Effector memory CD4-positive, alpha-beta T cell (primary cell): ENCODE measurements around the gene MAZ.
A peak's percentile ranks its signal among the peaks of the same experiment; 100 is the strongest.

Experiments
- DNase-seq, 3 donors: peaks; one replicate each; pipeline ENCODE4 v3.0.0-alpha.2; 2020
- H3K27ac ChIP-seq: 2 replicates; pipeline ENCODE4 v1.7.0; 2013; ENCODE audit warnings: mild to moderate bottlenecking, low read length, moderate library complexity; ENCODE audit not compliant: insufficient read depth, poor library complexity, severe bottlenecking
- H3K27me3 ChIP-seq: replicated peaks from 2 replicates; pipeline ENCODE4 v1.7.0; 2013; ENCODE audit warnings: mild to moderate bottlenecking, low read length; ENCODE audit not compliant: insufficient read depth, control insufficient read depth, poor library complexity, severe bottlenecking
- H3K36me3 ChIP-seq: 2 replicates; pipeline ENCODE4 v1.7.0; 2013; ENCODE audit warnings: mild to moderate bottlenecking, low read length, moderate library complexity; ENCODE audit not compliant: control insufficient read depth, insufficient read depth
- H3K4me1 ChIP-seq: 2 replicates; pipeline ENCODE4 v1.7.0; 2013; ENCODE audit warnings: low read length, mild to moderate bottlenecking; ENCODE audit not compliant: control insufficient read depth, insufficient read depth, poor library complexity, severe bottlenecking
- H3K4me3 ChIP-seq: 2 replicates; pipeline ENCODE4 v1.7.0; 2013; ENCODE audit warnings: low read length, low read depth, mild to moderate bottlenecking; ENCODE audit not compliant: insufficient read depth, poor library complexity, severe bottlenecking
- H3K9me3 ChIP-seq: 2 replicates; pipeline ENCODE4 v1.7.0; 2013; ENCODE audit warnings: mild to moderate bottlenecking, low read length, moderate library complexity; ENCODE audit not compliant: control insufficient read depth

MAZ gene

DNA sequence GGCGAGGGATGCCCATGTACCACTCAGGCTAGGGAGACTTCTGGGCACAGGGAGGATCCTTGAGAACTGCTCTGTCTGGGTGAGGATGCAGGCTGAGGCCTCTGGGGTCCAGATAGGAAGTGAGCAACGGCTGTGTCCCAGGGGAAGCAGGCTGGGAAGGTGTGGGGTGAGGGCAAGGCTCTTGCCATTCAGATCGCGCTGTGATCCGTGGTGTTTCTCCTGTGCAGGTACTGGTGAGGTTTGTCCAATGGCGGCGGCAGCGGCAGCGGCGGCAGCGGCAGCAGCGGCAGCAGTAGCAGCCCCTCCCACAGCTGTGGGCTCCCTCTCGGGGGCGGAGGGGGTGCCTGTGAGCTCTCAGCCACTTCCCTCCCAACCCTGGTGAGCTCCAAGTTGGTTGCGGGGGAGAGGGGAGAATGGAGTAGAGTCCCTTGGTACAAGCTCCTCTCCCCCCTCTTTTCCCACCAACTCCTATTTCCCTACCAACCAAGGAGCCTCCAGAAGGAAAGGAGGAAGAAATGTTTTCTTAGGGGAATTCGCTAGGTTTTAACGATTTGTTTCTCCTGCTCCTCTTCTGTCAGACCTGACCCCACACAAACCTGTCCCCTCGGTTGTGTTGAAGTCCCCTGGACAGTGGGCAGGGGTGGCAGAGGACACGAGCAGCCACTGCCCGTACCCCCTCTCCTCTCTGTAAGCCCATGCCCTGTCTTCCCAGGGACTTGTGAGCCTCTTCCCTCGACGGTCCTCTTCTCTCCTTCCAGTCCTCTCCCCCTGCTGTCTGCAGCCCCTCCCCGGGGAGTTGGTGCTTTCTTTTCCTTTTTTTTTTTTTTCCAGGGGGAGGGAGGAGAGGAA lies 3.7 kb downstream of the MAZ start:
- peaks cover 59% of the 10 kb centered on the region for H3K4me1 ChIP-seq
- peak overlapping the region; percentile 75 for H3K4me3 ChIP-seq
- H3K36me3 ChIP-seq: peaks cover 7% of the 10 kb centered on the region
- H3K9me3 ChIP-seq: no peaks in the 10 kb centered on the region
- H3K27ac ChIP-seq: peak overlapping the region; percentile 85
- peak in 1 of 3 donors; percentile 25 for DNase-seq
- H3K27me3 ChIP-seq: no peaks in the 10 kb centered on the region

DNA sequence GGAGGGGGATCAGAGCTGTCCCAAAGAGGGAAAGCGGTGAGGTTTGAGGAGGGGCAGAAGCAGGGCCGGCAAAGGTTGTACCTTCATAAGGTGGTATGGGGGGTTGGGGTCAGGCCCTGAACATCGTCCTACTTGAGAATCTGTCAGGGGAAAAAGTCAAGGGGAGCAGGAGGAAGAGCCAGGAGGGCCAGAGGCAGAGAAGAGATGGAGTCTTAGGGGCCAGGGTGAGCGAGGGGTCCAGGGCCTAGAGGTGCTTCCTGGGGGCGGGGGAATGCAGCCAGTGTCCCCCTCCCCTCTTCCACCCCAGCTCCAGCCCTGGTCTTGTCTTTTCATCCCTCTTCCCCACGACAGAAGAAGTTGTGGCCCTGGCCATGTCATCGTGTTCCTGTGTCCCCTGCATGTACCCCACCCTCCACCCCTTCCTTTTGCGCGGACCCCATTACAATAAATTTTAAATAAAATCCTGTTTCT lies 4.4 kb downstream of the MAZ start:
- Histone ChIP-seq H3K27me3 (no peaks in the 10 kb centered on the region), H3K27ac (peak overlapping the region; percentile 85), H3K36me3 (peaks cover 7% of the 10 kb centered on the region), H3K9me3 (no peaks in the 10 kb centered on the region), H3K4me1 (peaks cover 63% of the 10 kb centered on the region), H3K4me3 (peak overlapping the region; percentile 75)
- DNase-seq: no peak

DNA sequence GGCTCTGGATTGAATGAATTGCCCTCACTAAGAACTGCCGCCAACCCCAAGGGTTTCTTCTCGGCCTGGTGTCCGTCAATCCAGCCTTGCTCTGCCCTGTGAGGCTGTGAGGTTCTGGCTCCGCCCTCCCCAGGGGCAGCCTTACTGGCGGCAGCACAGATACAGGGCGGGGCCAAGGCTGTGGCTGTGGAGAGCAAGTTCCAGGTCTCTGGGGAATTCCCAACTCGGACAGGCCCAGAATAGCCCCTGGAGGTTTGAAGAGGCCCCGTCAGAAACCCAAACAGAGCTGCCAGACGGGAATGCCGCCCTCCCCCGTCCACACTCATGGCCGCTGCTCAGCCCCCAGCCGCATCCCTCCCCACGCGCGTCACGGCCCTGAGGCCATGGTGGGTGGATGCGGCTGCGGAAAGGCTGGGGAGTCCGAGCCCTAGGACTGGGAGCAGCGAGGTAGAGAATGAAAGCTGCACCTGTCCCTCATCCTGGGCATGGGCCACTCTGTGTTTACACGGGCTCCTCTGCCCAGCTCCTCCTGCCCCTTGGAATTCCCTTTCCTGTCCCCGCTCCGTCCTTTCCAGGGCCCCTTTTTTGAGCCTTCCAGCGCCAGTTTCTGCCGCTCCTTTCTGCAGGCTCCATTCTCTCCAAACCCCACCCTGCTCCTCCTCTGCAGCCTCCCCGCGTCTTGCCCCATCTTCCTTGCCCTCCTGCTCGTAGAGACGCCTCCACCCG lies 5.0 kb downstream of the MAZ start:
- peak; percentile 60 to 70 (median 62) for DNase-seq
- no peaks in the 10 kb centered on the region for H3K9me3 ChIP-seq
- peaks cover 7% of the 10 kb centered on the region for H3K36me3 ChIP-seq
- H3K27ac ChIP-seq: peak overlapping the region; percentile 85
- H3K27me3 ChIP-seq: no peaks in the 10 kb centered on the region
- peak overlapping the region; percentile 75 for H3K4me3 ChIP-seq
- H3K4me1 ChIP-seq: peaks cover 63% of the 10 kb centered on the region

DNA sequence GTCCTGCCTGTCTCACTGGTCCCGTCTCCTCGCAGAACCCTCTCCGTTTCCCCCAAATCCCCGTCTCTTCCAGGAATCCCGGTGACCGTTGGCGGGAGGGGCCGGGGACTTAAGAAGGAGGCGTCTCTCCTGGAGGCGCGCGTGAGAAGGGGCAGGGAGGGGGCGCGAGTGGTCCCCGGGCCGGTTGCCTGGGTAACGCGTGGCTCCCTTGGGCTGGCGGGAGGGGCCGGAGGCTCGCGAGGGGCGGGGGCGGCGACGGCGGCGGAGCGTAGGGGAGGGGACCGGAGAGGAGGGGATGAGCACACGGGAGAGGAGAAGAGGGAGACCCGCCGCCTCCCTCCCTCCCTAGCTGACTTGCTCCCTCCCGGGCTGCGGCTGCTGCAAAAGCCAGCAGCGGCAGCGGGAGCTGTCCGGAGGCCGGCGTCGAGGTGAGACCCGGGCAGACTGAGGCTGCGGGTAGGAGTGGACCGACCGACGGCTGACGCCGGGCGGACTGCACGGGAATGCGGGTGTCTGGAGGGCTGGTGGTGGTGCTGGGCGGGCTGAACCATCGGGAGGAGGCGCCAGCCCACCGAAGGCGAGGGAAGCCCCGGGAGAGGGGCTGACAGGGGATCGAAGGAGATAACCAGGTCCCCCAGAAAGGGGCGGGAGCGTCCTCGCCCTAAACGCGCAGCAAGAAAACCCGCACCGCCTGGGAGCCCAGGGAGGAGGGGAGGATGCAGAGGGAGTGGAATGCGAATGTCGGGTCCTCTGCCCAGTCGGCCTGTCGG lies 5.8 kb downstream of the MAZ start, which contains the start of gene PRRT2:
PRRT2 (plus strand) TSS at position 298 of the 770 bp plus-strand sequence. CDS start 862 bp downstream, outside the sequence.
- peaks cover 64% of the 10 kb centered on the region for H3K4me1 ChIP-seq
- no peaks in the 10 kb centered on the region for H3K9me3 ChIP-seq
- H3K27ac ChIP-seq: peak within 1 kb of the TSS; percentile 85
- peaks cover 7% of the 10 kb centered on the region for H3K36me3 ChIP-seq
- no peaks in the 10 kb centered on the region for H3K27me3 ChIP-seq
- DNase-seq: peak in 1 of 3 donors; percentile 51
- peak within 1 kb of the TSS; percentile 75 for H3K4me3 ChIP-seq

DNA sequence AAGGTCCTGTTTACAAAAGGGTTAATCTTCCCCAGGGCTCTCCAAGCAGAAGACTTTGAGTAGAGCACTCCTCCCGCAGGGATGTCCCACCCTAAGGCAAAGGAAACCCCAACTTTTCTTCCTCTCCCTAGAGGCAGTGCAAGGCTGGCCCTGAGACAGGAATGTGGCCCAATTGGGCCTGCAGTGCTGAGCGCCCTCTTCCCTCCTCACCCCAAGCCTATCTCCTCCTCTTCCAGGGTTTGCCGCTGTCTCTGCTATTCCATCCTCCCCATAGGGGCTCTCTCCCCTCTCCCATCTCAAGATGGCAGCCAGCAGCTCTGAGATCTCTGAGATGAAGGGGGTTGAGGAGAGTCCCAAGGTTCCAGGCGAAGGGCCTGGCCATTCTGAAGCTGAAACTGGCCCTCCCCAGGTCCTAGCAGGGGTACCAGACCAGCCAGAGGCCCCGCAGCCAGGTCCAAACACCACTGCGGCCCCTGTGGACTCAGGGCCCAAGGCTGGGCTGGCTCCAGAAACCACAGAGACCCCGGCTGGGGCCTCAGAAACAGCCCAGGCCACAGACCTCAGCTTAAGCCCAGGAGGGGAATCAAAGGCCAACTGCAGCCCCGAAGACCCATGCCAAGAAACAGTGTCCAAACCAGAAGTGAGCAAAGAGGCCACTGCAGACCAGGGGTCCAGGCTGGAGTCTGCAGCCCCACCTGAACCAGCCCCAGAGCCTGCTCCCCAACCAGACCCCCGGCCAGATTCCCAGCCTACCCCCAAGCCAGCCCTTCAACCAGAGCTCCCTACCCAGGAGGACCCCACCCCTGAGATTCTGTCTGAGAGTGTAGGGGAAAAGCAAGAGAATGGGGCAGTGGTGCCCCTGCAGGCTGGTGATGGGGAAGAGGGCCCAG lies 6.7 kb downstream of the MAZ start:
- Histone ChIP-seq H3K4me3 (no peak overlapping the region), H3K27ac (no peak overlapping the region)

DNA sequence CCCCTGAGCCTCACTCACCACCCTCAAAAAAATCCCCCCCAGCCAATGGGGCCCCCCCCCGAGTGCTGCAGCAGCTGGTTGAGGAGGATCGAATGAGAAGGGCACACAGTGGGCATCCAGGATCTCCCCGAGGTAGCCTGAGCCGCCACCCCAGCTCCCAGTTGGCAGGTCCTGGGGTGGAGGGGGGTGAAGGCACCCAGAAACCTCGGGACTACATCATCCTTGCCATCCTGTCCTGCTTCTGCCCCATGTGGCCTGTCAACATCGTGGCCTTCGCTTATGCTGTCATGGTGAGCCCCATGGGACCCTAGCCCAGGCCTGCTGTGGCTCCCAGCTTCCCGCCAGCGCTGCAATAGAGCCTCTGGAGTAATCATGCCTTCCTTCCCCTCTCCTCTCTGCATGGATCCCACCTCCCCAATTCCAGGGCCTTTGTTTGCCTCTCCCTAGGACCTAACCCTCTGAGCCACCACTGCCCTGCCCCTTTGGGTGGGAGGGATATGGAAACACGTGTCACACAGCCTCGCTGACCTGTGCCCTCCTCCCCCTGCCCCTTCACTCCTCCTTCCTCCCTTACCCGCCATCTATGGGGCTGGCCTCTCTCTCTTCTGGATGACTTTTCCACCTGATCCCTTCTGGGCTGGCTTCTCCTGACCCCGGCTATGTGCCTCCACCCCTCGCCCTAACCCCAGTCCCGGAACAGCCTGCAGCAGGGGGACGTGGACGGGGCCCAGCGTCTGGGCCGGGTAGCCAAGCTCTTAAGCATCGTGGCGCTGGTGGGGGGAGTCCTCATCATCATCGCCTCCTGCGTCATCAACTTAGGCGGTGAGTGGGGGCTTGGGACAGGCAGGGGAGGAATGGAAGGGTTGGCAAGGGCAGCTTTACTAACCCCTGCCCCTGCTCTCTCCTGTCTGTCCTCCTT lies 7.6 kb downstream of the MAZ start:
- Histone ChIP-seq H3K9me3 (no peaks in the 10 kb centered on the region), H3K4me1 (peaks cover 55% of the 10 kb centered on the region), H3K4me3 (no peak overlapping the region), H3K36me3 (peaks cover 11% of the 10 kb centered on the region), H3K27ac (peak overlapping the region; percentile 84), H3K27me3 (no peaks in the 10 kb centered on the region)
- DNase-seq: no peak

More for the DNA sequence above, 6.7 kb downstream of the MAZ start:
- no peak for DNase-seq
- peaks cover 7% of the 10 kb centered on the region for H3K36me3 ChIP-seq
- no peaks in the 10 kb centered on the region for H3K27me3 ChIP-seq
- H3K4me1 ChIP-seq: peaks cover 62% of the 10 kb centered on the region
- no peaks in the 10 kb centered on the region for H3K9me3 ChIP-seq

DNA sequence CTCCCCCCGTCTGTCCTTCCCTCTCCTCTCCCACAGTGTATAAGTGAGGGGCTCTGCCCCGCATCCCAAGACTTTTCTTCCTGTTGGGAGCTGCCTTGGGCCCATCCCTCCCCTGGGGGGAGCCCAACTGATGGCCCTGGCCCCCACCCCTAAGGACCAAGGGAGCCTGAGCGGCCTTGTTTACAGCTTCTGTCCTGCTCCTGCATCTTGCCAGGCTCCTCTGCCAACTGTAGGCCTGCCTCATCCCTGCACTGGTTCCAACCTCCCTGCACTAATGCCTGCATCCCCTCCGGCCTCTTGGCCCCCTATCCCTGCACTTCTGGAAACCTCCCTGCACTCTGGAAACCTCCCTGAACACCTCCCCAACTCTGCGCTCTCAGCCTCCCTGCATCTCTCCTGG lies 8.3 kb downstream of the MAZ start:
- Histone ChIP-seq H3K9me3 (no peaks in the 10 kb centered on the region), H3K4me1 (peaks cover 54% of the 10 kb centered on the region), H3K27me3 (no peaks in the 10 kb centered on the region), H3K36me3 (peaks cover 15% of the 10 kb centered on the region), H3K4me3 (no peak overlapping the region), H3K27ac (peak overlapping the region; percentile 84)
- DNase-seq: no peak

DNA sequence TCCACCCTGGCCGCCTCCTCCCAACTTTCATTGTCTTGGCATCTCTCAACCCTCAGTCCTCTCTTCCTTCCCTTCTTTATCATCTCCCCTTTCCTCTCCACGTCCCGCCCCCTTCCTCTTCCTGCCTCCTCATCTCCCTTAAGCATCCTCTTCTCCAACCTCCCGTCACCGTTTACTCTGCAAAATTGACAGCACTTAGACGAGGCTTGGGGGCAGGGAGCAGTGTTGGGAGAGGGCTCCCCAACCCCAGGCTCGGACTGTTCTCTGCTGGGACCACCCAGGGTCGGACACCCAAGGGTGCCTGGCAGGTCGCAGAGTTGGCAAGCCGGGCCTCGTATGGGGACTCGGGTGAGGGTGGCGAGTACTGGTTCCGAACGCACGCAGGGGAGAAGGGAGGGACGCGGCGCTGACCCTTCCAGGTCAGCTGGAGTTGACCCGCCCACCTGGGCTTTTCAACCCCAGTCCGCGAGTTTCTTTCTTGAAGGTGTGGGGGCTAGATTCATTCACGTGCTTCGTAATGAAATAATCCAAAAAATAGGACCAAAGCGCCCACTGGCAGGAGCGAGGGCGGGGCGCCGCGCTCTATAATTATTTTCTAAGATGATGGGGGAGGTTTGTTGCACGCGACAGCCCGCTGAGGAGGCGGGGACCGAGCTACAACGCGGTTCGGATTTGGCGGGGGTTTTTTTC lies 8.8 kb downstream of the MAZ start:
- Histone ChIP-seq H3K4me3 (peak overlapping the region; percentile 83), H3K36me3 (peaks cover 17% of the 10 kb centered on the region), H3K27ac (peak overlapping the region; percentile 84), H3K27me3 (no peaks in the 10 kb centered on the region), H3K9me3 (no peaks in the 10 kb centered on the region), H3K4me1 (peaks cover 54% of the 10 kb centered on the region)
- no peak for DNase-seq
